Measurements from ENCODE around the gene DYRK3. TPM values are rescaled to one million over a fixed set of nuclear protein-coding genes. Genes with fewer than 3 reads are reported as not detected.

DYRK3 gene
- total RNA-seq, 1 donor from 2014 or later: 4.1 TPM

DNA sequence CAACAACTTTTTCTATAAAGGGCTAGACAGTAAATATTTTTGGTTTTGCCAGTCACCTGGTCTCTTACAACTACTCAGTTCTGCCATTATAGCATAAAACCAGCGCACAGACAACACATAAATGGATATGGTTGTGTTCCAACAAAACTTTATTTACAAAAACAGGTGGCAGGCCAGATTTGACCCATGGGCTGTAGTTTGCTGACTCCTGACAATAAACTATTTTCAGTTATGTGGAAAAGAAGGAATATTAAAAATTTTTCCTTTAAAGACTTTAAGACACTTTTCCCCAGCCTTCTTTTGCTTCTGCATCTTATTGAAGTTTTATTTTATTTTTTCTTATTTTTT, 39.0 kb upstream of the DYRK3 start:
- H3K4me1 Mint-ChIP-seq: no peaks in the 10 kb centered on the region
- H3K27me3 Mint-ChIP-seq (ENCODE audit: low read depth): no peaks in the 10 kb centered on the region
- no peak overlapping the region for H3K27ac Mint-ChIP-seq
- DNase-seq (ENCODE audit: low spot score in 2 of 2, unreplicated experiment in 2 of 2): no peak
- TF ChIP-seq, protein P1, sequence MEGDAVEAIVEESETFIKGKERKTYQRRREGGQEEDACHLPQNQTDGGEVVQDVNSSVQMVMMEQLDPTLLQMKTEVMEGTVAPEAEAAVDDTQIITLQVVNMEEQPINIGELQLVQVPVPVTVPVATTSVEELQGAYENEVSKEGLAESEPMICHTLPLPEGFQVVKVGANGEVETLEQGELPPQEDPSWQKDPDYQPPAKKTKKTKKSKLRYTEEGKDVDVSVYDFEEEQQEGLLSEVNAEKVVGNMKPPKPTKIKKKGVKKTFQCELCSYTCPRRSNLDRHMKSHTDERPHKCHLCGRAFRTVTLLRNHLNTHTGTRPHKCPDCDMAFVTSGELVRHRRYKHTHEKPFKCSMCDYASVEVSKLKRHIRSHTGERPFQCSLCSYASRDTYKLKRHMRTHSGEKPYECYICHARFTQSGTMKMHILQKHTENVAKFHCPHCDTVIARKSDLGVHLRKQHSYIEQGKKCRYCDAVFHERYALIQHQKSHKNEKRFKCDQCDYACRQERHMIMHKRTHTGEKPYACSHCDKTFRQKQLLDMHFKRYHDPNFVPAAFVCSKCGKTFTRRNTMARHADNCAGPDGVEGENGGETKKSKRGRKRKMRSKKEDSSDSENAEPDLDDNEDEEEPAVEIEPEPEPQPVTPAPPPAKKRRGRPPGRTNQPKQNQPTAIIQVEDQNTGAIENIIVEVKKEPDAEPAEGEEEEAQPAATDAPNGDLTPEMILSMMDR (IDR thresholded peaks at IDR 0.05; ENCODE audit: unreplicated experiment): no peak
- H3K36me3 Mint-ChIP-seq: peaks cover 52% of the 10 kb centered on the region
- no peak overlapping the region for H3K4me3 Mint-ChIP-seq
- H3K9me3 Mint-ChIP-seq: no peaks in the 10 kb centered on the region

DNA sequence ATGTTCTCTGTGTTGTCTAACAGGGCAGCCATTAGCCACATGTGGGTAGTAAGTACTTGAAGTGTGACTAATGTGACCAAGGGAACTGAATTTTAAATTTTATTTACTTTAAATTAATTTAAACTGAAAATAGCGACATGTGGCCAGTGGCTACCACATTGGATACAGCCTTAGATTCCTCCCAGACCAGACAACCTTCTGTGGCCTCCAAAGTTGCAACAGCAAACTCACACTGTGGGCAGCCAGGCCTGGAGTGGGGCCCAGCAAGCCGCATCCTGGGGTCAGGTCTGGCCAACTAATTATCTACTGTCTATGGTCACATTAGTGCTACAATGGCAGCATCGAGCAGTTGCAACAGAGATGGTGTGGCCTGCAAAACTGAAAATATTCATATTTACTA, 34.8 kb upstream of the DYRK3 start:
- TF ChIP-seq, protein P1 (IDR thresholded peaks at IDR 0.05; ENCODE audit: unreplicated experiment): no peak
- peaks cover 46% of the 10 kb centered on the region for H3K36me3 Mint-ChIP-seq
- no peak overlapping the region for H3K4me3 Mint-ChIP-seq
- H3K9me3 Mint-ChIP-seq: no peaks in the 10 kb centered on the region
- no peak overlapping the region for H3K27ac Mint-ChIP-seq
- no peaks in the 10 kb centered on the region for H3K4me1 Mint-ChIP-seq
- DNase-seq (ENCODE audit: low spot score in 2 of 2, unreplicated experiment in 2 of 2): no peak
- no peaks in the 10 kb centered on the region for H3K27me3 Mint-ChIP-seq (ENCODE audit: low read depth)

DNA sequence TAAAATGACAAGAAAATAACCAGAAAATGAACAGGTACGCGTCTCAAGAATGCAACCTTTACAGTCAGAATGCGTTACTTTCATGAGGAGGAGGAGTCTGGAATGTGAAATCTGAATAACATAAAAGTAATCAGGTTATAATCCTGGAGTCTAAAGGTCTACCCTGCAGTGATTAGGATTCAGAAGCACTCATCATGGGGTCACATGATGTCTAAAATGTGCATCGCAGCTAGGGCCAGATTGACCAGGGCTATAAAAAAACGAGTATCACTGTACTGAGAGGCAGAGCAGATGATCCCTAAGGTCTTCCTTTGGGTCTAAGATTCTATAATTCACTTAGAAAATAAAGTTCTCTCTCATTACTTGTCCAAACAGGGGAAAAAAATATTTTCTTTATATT, 30.5 kb upstream of the DYRK3 start:
- no peak overlapping the region for H3K27ac Mint-ChIP-seq
- H3K27me3 Mint-ChIP-seq (ENCODE audit: low read depth): no peaks in the 10 kb centered on the region
- TF ChIP-seq, protein P1 (IDR thresholded peaks at IDR 0.05; ENCODE audit: unreplicated experiment): no peak
- no peaks in the 10 kb centered on the region for H3K4me1 Mint-ChIP-seq
- H3K4me3 Mint-ChIP-seq: no peak overlapping the region
- H3K36me3 Mint-ChIP-seq: peaks cover 31% of the 10 kb centered on the region
- no peak for DNase-seq (ENCODE audit: low spot score in 2 of 2, unreplicated experiment in 2 of 2)
- no peaks in the 10 kb centered on the region for H3K9me3 Mint-ChIP-seq

DNA sequence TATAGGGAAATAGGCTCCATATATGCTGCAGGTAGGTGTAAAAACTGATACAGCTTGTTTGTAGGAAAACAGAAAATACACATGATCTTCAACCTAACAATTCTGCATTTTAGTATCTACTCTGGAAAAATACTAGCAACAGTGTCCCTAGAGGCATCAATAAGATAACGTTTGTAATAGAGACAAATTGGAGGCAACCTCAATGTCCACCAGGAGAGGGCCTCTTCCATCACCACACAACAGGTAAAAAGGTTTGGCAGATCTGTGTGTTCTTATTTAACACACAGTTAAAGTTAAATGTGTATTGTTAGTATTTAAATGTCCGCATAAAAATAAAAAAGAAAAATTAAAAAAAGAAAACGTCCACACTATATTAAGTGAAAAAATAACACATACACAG, 28.5 kb upstream of the DYRK3 start:
- Mint-ChIP-seq H3K27ac (no peak overlapping the region), H3K4me1 (peaks cover 10% of the 10 kb centered on the region), H3K36me3 (peaks cover 30% of the 10 kb centered on the region), H3K9me3 (no peaks in the 10 kb centered on the region), H3K27me3 (ENCODE audit: low read depth) (no peaks in the 10 kb centered on the region), H3K4me3 (no peak overlapping the region)
- TF ChIP-seq, protein P1 (IDR thresholded peaks at IDR 0.05; ENCODE audit: unreplicated experiment): peak; percentile 42
- no peak for DNase-seq (ENCODE audit: low spot score in 2 of 2, unreplicated experiment in 2 of 2)

DNA sequence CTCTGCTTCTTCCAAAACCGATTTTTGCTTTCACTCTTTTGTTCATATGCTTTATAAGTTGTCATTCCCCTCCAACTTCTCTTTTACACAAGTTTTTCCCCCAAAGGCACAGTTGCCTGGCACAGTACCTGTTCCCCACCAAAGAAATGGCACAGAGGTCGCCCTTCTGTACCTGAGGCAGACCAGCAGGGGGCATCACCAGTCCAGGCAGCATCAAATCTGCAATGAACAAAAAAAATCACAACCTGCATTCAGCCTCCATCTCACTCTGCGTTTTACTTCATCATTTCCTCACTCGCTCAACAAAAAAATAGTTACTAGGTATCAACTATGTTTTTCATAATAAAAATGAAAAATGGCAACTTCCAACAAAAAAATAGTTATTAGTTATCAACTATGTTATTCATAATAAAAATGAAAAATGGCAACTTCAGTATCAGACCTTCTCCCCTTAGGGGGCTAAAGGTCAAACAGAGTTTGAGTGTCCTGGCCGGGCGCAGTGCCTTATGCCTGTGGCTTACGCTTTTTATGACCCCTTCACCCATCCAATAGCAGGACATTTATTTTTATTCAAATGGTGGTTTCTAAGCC, 27.1 kb upstream of the DYRK3 start:
- Mint-ChIP-seq H3K9me3 (no peaks in the 10 kb centered on the region), H3K27me3 (ENCODE audit: low read depth) (no peaks in the 10 kb centered on the region), H3K36me3 (peaks cover 21% of the 10 kb centered on the region), H3K4me1 (peaks cover 12% of the 10 kb centered on the region), H3K27ac (no peak overlapping the region), H3K4me3 (no peak overlapping the region)
- DNase-seq (ENCODE audit: low spot score in 2 of 2, unreplicated experiment in 2 of 2): no peak
- TF ChIP-seq, protein P1 (IDR thresholded peaks at IDR 0.05; ENCODE audit: unreplicated experiment): peak; percentile 62
